ENCODE results near the gene PLEKHA3.
"Not testable (repeated sequence)": the region's sequence is repeated elsewhere in the genome, so short reads cannot be mapped to it uniquely, and the experiment has no call there.

The PLEKHA3 gene

GRCh38 chr2:178480227-178481181, at the start of gene PLEKHA3:
Gene PLEKHA3, plus strand, starts transcription at chr2:178480457. Its CDS starts 413 bp downstream, at chr2:178480870.
- peak; percentile 22 for DNase-seq

- no peak for DNase-seq
These were observed 43.6 kb upstream of the PLEKHA3 start for GRCh38 chr2:178436662-178437061.

GRCh38 chr2:178441426-178441825, 38.8 kb upstream of the PLEKHA3 start:
- no peak for DNase-seq

GRCh38 chr2:178448968-178449661, 31.1 kb upstream of the PLEKHA3 start:
- DNase-seq: no peak

GRCh38 chr2:178449700-178450523, 30.3 kb upstream of the PLEKHA3 start:
- DNase-seq: no peak

- no peak for DNase-seq
These were observed 29.8 kb upstream of the PLEKHA3 start for GRCh38 chr2:178450524-178450773.

GRCh38 chr2:178450774-178451525, 29.3 kb upstream of the PLEKHA3 start, which contains the start of the genes PJVK and PRKRA:
Gene PJVK, plus strand, starts transcription at chr2:178451378. Its CDS starts 2,032 bp downstream, at chr2:178453410.
Gene PRKRA, minus strand, starts transcription at chr2:178451175. Its CDS starts 145 bp downstream, at chr2:178451030.
- DNase-seq: peak; percentile 93

- DNase-seq: no peak
These were observed 27.9 kb upstream of the PLEKHA3 start for GRCh38 chr2:178452334-178452733.

GRCh38 chr2:178452870-178453269, 27.4 kb upstream of the PLEKHA3 start:
- DNase-seq: no peak

GRCh38 chr2:178455947-178456346, 24.3 kb upstream of the PLEKHA3 start:
- DNase-seq: no peak

GRCh38 chr2:178457390-178457886, 22.8 kb upstream of the PLEKHA3 start:
- DNase-seq: no peak

GRCh38 chr2:178469219-178469849, 10.9 kb upstream of the PLEKHA3 start:
- DNase-seq: no peak

GRCh38 chr2:178471313-178471712, 8.9 kb upstream of the PLEKHA3 start:
- DNase-seq: not testable (repeated sequence)

GRCh38 chr2:178473373-178473772, 6.9 kb upstream of the PLEKHA3 start:
- no peak for DNase-seq

GRCh38 chr2:178473931-178474330, 6.3 kb upstream of the PLEKHA3 start:
- DNase-seq: no peak

- no peak for DNase-seq
These were observed 5.7 kb upstream of the PLEKHA3 start for GRCh38 chr2:178474560-178474959.

- DNase-seq: no peak
These were observed 3.8 kb upstream of the PLEKHA3 start for GRCh38 chr2:178476477-178476876.

- DNase-seq: no peak
These were observed 2.7 kb upstream of the PLEKHA3 start for GRCh38 chr2:178477443-178478129.

- DNase-seq: no peak
These were observed 2.2 kb upstream of the PLEKHA3 start for GRCh38 chr2:178478130-178478438.

GRCh38 chr2:178478439-178479274, 1.6 kb upstream of the PLEKHA3 start, which contains the start of gene FKBP7:
Gene FKBP7, minus strand, starts transcription at chr2:178478600. Its CDS starts 101 bp downstream, at chr2:178478499.
- DNase-seq: peak; percentile 52
